HEK293 (cell line): ENCODE measurements around the gene CDH24.

Experiments
- AEBP2 ChIP-seq: fragments of 450-650 bp; formaldehyde crosslinking; IDR thresholded peaks from 2 replicates; pipeline ENCODE4 v1.5.1; 2016; ENCODE audit warnings: missing biosample characterization, missing genetic modification characterization, borderline replicate concordance
- FEZF1 ChIP-seq: fragments of 450-650 bp; formaldehyde crosslinking; IDR thresholded peaks from 2 replicates; pipeline ENCODE4 v1.5.1; 2016; ENCODE audit warnings: missing biosample characterization, missing genetic modification characterization
- GLI4 ChIP-seq: fragments of 450-650 bp; formaldehyde crosslinking; IDR thresholded peaks from 2 replicates; pipeline ENCODE4 v1.5.1; 2016; ENCODE audit warnings: missing biosample characterization, missing genetic modification characterization
- GLIS2 ChIP-seq: fragments of 450-650 bp; formaldehyde crosslinking; IDR thresholded peaks from 2 replicates; pipeline ENCODE4 v1.5.1; 2016; ENCODE audit warnings: missing biosample characterization, missing genetic modification characterization
- KLF1 ChIP-seq: fragments of 450-650 bp; formaldehyde crosslinking; IDR thresholded peaks from 2 replicates; pipeline ENCODE4 v1.5.1; 2016; ENCODE audit warnings: missing biosample characterization, missing genetic modification characterization
- KLF10 ChIP-seq: fragments of 450-650 bp; IDR thresholded peaks from 2 replicates; pipeline ENCODE4 v1.5.1; 2018; ENCODE audit warnings: missing biosample characterization, mild to moderate bottlenecking, missing genetic modification characterization
- KLF16 ChIP-seq: fragments of 450-650 bp; formaldehyde crosslinking; IDR thresholded peaks from 2 replicates; pipeline ENCODE4 v1.5.1; 2017; ENCODE audit warnings: missing biosample characterization, missing genetic modification characterization
- SP2 ChIP-seq: fragments of 450-650 bp; formaldehyde crosslinking; IDR thresholded peaks from 2 replicates; pipeline ENCODE4 v1.5.1; 2016; ENCODE audit warnings: missing biosample characterization, missing genetic modification characterization
- WT1 ChIP-seq: fragments of 450-650 bp; formaldehyde crosslinking; IDR thresholded peaks from 2 replicates; pipeline ENCODE4 v1.5.1; 2016; ENCODE audit warnings: missing biosample characterization, missing genetic modification characterization
- ZBTB21 ChIP-seq: fragments of 450-650 bp; formaldehyde crosslinking; IDR thresholded peaks from 2 replicates; pipeline ENCODE4 v1.5.1; 2017; ENCODE audit warnings: missing biosample characterization, missing genetic modification characterization
- ZFHX2 ChIP-seq: fragments of 450-650 bp; formaldehyde crosslinking; conservative IDR thresholded peaks from 2 replicates; pipeline ENCODE4 v1.5.1; 2016; ENCODE audit warnings: missing biosample characterization, missing genetic modification characterization
- ZNF10 ChIP-seq: fragments of 450-650 bp; formaldehyde crosslinking; IDR thresholded peaks from 2 replicates; pipeline ENCODE4 v1.5.1; 2017; ENCODE audit warnings: missing biosample characterization, missing genetic modification characterization
- ZNF112 ChIP-seq: fragments of 450-650 bp; formaldehyde crosslinking; IDR thresholded peaks from 2 replicates; pipeline ENCODE4 v1.5.0; 2017; ENCODE audit warnings: missing biosample characterization, missing genetic modification characterization
- ZNF133 ChIP-seq: fragments of 450-650 bp; formaldehyde crosslinking; IDR thresholded peaks from 2 replicates; pipeline ENCODE4 v1.5.1; 2016; ENCODE audit warnings: missing biosample characterization, missing genetic modification characterization
- ZNF174 ChIP-seq: fragments of 450-650 bp; formaldehyde crosslinking; IDR thresholded peaks from 2 replicates; pipeline ENCODE4 v1.5.0; 2017; ENCODE audit warnings: missing biosample characterization, mild to moderate bottlenecking, missing genetic modification characterization
- ZNF184 ChIP-seq: fragments of 450-650 bp; IDR thresholded peaks from 2 replicates; pipeline ENCODE4 v1.5.1; 2018; ENCODE audit warnings: missing biosample characterization, mild to moderate bottlenecking, missing genetic modification characterization
- ZNF223 ChIP-seq: fragments of 450-650 bp; formaldehyde crosslinking; IDR thresholded peaks from 2 replicates; pipeline ENCODE4 v1.5.1; 2016; ENCODE audit warnings: missing biosample characterization, missing genetic modification characterization
- ZNF311 ChIP-seq: fragments of 450-650 bp; formaldehyde crosslinking; IDR thresholded peaks from 2 replicates; pipeline ENCODE4 v1.5.1; 2017; ENCODE audit warnings: missing biosample characterization, missing genetic modification characterization, borderline replicate concordance
- ZNF362 ChIP-seq: fragments of 450-650 bp; formaldehyde crosslinking; IDR thresholded peaks from 2 replicates; pipeline ENCODE4 v1.5.1; 2016; ENCODE audit warnings: missing biosample characterization, missing genetic modification characterization
- ZNF521 ChIP-seq: fragments of 450-650 bp; formaldehyde crosslinking; IDR thresholded peaks from 2 replicates; pipeline ENCODE4 v1.5.1; 2017; ENCODE audit warnings: missing biosample characterization, mild to moderate bottlenecking, missing genetic modification characterization
- ZNF561 ChIP-seq: fragments of 450-650 bp; IDR thresholded peaks from 2 replicates; pipeline ENCODE4 v1.5.1; 2018; ENCODE audit warnings: missing biosample characterization, missing genetic modification characterization, borderline replicate concordance
- ZNF658 ChIP-seq: fragments of 450-650 bp; formaldehyde crosslinking; IDR thresholded peaks from 2 replicates; pipeline ENCODE4; 2016; ENCODE audit warnings: missing biosample characterization, missing genetic modification characterization
- ZNF664 ChIP-seq: fragments of 450-650 bp; formaldehyde crosslinking; IDR thresholded peaks from 2 replicates; pipeline ENCODE4 v1.5.1; 2016; ENCODE audit warnings: missing biosample characterization, missing genetic modification characterization
- ZNF837 ChIP-seq: fragments of 450-650 bp; formaldehyde crosslinking; IDR thresholded peaks from 2 replicates; pipeline ENCODE4 v1.5.1; 2016; ENCODE audit warnings: missing biosample characterization, missing genetic modification characterization
- ZSCAN30 ChIP-seq: fragments of 450-650 bp; IDR thresholded peaks from 2 replicates; pipeline ENCODE4 v1.5.1; 2018; ENCODE audit warnings: missing biosample characterization, mild to moderate bottlenecking, missing genetic modification characterization, moderate library complexity
- TF ChIP-seq, protein P1 (sequence below): fragments of 450-650 bp; formaldehyde crosslinking; IDR thresholded peaks from 2 replicates; pipeline ENCODE4 v1.5.1; 2016; ENCODE audit warnings: missing biosample characterization, missing genetic modification characterization, low read depth
- TF ChIP-seq, protein P2 (sequence below): fragments of 450-650 bp; formaldehyde crosslinking; IDR thresholded peaks from 2 replicates; pipeline ENCODE4 v1.5.1; 2016; ENCODE audit warnings: missing biosample characterization, missing genetic modification characterization, borderline replicate concordance

The CDH24 gene

GRCh38 chr14:23068789-23069412 is 11.6 kb upstream of the CDH24 start (continued):
- no peak for TF ChIP-seq ZNF362 (tag by site-specific recombination)
- TF ChIP-seq ZNF311 (tag by site-specific recombination) = no peak
- no peak for TF ChIP-seq ZFHX2 (tag by site-specific recombination)
- TF ChIP-seq FEZF1 (tag by site-specific recombination) = no peak
- TF ChIP-seq KLF10 = no peak
- TF ChIP-seq ZNF664 (tag by site-specific recombination) = no peak
- TF ChIP-seq ZNF561 (tag by site-specific recombination) = no peak
- no peak for TF ChIP-seq ZNF174 (tag by site-specific recombination)
- TF ChIP-seq ZNF112 (tag by site-specific recombination) = no peak
- no peak for TF ChIP-seq AEBP2
- no peak for TF ChIP-seq ZNF133 (tag by site-specific recombination)
- no peak for TF ChIP-seq ZBTB21 (tag by site-specific recombination)
- TF ChIP-seq, protein P1, sequence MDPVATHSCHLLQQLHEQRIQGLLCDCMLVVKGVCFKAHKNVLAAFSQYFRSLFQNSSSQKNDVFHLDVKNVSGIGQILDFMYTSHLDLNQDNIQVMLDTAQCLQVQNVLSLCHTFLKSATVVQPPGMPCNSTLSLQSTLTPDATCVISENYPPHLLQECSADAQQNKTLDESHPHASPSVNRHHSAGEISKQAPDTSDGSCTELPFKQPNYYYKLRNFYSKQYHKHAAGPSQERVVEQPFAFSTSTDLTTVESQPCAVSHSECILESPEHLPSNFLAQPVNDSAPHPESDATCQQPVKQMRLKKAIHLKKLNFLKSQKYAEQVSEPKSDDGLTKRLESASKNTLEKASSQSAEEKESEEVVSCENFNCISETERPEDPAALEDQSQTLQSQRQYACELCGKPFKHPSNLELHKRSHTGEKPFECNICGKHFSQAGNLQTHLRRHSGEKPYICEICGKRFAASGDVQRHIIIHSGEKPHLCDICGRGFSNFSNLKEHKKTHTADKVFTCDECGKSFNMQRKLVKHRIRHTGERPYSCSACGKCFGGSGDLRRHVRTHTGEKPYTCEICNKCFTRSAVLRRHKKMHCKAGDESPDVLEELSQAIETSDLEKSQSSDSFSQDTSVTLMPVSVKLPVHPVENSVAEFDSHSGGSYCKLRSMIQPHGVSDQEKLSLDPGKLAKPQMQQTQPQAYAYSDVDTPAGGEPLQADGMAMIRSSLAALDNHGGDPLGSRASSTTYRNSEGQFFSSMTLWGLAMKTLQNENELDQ (tag by site-specific recombination) = no peak
- TF ChIP-seq KLF1 (tag by site-specific recombination) = no peak
- TF ChIP-seq KLF16 (tag by site-specific recombination) = no peak; the same call in 1 of the 2 replicates
- TF ChIP-seq ZNF837 (tag by site-specific recombination) = no peak
- TF ChIP-seq GLIS2 = no peak
- no peak for TF ChIP-seq GLI4 (tag by site-specific recombination)
- no peak for TF ChIP-seq ZNF223 (tag by site-specific recombination)
- no peak for TF ChIP-seq ZNF184 (tag by site-specific recombination)
- TF ChIP-seq WT1 (tag by site-specific recombination) = no peak
- TF ChIP-seq ZNF10 (tag by site-specific recombination) = no peak
- no peak for TF ChIP-seq ZNF521 (tag by site-specific recombination)
- no peak for TF ChIP-seq ZNF658 (tag by site-specific recombination)
- no peak for TF ChIP-seq SP2 (tag by site-specific recombination)
- TF ChIP-seq, protein P2, sequence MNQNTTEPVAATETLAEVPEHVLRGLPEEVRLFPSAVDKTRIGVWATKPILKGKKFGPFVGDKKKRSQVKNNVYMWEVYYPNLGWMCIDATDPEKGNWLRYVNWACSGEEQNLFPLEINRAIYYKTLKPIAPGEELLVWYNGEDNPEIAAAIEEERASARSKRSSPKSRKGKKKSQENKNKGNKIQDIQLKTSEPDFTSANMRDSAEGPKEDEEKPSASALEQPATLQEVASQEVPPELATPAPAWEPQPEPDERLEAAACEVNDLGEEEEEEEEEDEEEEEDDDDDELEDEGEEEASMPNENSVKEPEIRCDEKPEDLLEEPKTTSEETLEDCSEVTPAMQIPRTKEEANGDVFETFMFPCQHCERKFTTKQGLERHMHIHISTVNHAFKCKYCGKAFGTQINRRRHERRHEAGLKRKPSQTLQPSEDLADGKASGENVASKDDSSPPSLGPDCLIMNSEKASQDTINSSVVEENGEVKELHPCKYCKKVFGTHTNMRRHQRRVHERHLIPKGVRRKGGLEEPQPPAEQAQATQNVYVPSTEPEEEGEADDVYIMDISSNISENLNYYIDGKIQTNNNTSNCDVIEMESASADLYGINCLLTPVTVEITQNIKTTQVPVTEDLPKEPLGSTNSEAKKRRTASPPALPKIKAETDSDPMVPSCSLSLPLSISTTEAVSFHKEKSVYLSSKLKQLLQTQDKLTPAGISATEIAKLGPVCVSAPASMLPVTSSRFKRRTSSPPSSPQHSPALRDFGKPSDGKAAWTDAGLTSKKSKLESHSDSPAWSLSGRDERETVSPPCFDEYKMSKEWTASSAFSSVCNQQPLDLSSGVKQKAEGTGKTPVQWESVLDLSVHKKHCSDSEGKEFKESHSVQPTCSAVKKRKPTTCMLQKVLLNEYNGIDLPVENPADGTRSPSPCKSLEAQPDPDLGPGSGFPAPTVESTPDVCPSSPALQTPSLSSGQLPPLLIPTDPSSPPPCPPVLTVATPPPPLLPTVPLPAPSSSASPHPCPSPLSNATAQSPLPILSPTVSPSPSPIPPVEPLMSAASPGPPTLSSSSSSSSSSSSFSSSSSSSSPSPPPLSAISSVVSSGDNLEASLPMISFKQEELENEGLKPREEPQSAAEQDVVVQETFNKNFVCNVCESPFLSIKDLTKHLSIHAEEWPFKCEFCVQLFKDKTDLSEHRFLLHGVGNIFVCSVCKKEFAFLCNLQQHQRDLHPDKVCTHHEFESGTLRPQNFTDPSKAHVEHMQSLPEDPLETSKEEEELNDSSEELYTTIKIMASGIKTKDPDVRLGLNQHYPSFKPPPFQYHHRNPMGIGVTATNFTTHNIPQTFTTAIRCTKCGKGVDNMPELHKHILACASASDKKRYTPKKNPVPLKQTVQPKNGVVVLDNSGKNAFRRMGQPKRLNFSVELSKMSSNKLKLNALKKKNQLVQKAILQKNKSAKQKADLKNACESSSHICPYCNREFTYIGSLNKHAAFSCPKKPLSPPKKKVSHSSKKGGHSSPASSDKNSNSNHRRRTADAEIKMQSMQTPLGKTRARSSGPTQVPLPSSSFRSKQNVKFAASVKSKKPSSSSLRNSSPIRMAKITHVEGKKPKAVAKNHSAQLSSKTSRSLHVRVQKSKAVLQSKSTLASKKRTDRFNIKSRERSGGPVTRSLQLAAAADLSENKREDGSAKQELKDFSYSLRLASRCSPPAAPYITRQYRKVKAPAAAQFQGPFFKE = no peak
- peak; percentile 79; the same call in 1 of the 2 replicates for TF ChIP-seq ZSCAN30 (tag by site-specific recombination)
- TF ChIP-seq, all 188 proteins: peak for 25
